K562 (cell line): ENCODE data around the gene PPP2R1B. TPM values are rescaled to one million over a fixed set of nuclear protein-coding genes. Genes with fewer than 3 reads are reported as not detected.

Source experiments
- ATAC-seq: fragments of 200-7000 bp; cut with Tn5 transposase; 3 replicates; pipeline ENCODE4 v1.9.1; 2020; ENCODE audit warnings: moderate library complexity
- BruUV-seq: library from RNA; stranded (reverse); fragments of 400-500 nt; replicated peaks from 2 replicates; lab custom pipeline; 2021; lab: Mats Ljungman, UMichigan
- CTCF ChIA-PET: fragments of 300-600 bp; formaldehyde crosslinking; extraction: SDS; loops from one replicate; lab custom pipeline; 2021; ENCODE audit warnings: low intra/inter-chr PET ratio; lab: Yijun Ruan, JAX
- POLR2A ChIA-PET: fragments of 300-600, 350-650 bp; sonication (Branson Sonifier 250); formaldehyde crosslinking; extraction: SDS; loops from one replicate; lab custom pipeline; 2021; ENCODE audit warnings: antibody characterized with exemption, inconsistent platforms; lab: Yijun Ruan, JAX
- DNase-seq, 4 experiments: peaks; one replicate each; pipeline versions ENCODE4 v3.0.0 to v3.0.0-alpha.2; 2011 to 2018; ENCODE audit warnings: low spot score in 3 of 4, mixed read lengths in 3 of 4; ENCODE audit errors: extremely low read depth in 1 of 4
- FAIRE-seq: peaks from 2 replicates; lab custom pipeline; 2011; peaks lifted over from hg19 to GRCh38; lab: Jason Lieb, UNC
- H2AFZ ChIP-seq: 2 replicates; pipeline ENCODE4 v1.6.0; 2011; ENCODE audit warnings: low read depth, low read length, control low read depth, inconsistent platforms
- H3K27ac ChIP-seq: fragments of 200-600 bp; 3 replicates; pipeline ENCODE4 v1.8.0; 2011; ENCODE audit warnings: low read depth, mild to moderate bottlenecking, control low read depth, inconsistent platforms, low read length, moderate library complexity, mixed read lengths; ENCODE audit errors: extremely low read depth
- H3K27me3 ChIP-seq, 2 experiments: fragments of 300-600 bp in 1 of 2; 2 replicates in 1 of 2; 3 replicates in 1 of 2; pipeline versions ENCODE4 v1.6.0 to v1.8.0; 2011; ENCODE audit warnings: inconsistent platforms in 2 of 2, low read length in 2 of 2, mild to moderate bottlenecking in 1 of 2, mixed read lengths in 1 of 2, moderate library complexity in 1 of 2; ENCODE audit not compliant: control insufficient read depth in 2 of 2, insufficient read depth in 2 of 2
- H3K36me3 ChIP-seq: fragments of 300-600 bp; 3 replicates; pipeline ENCODE4 v1.8.0; 2011; ENCODE audit warnings: mild to moderate bottlenecking, low read length, inconsistent platforms; ENCODE audit not compliant: control insufficient read depth, insufficient read depth
- H3K4me1 ChIP-seq, 2 experiments: fragments of 200-600 bp in 1 of 2; replicated peaks in 1 of 2; 2 replicates in 1 of 2; 3 replicates in 1 of 2; pipeline versions ENCODE4 v1.5.1 to v1.8.0; 2011; ENCODE audit warnings: inconsistent platforms in 2 of 2, low read length in 2 of 2, mild to moderate bottlenecking in 1 of 2, mixed read lengths in 1 of 2, moderate library complexity in 1 of 2; ENCODE audit not compliant: control insufficient read depth in 2 of 2, insufficient read depth in 2 of 2
- H3K4me2 ChIP-seq: 2 replicates; pipeline ENCODE4 v1.6.1; 2011; ENCODE audit warnings: low read length, control low read depth, inconsistent platforms, mixed read lengths; ENCODE audit not compliant: insufficient read depth
- H3K4me3 ChIP-seq: fragments of 200-600 bp; sonication (generic), shearing (Covaris generic); 2 replicates; pipeline ENCODE4 v1.5.1; 2016; ENCODE audit warnings: control low read depth, inconsistent platforms
- H3K79me2 ChIP-seq: fragments of 200-600 bp; 3 replicates; pipeline ENCODE4 v1.8.0; 2011; ENCODE audit warnings: low read length, inconsistent platforms; ENCODE audit not compliant: control insufficient read depth, insufficient read depth
- H3K9ac ChIP-seq, 2 experiments: 2 replicates each; pipeline versions ENCODE4 v1.6.0 to v1.6.1; 2011; ENCODE audit warnings: low read depth in 2 of 2, low read length in 2 of 2, control low read depth in 1 of 2, inconsistent platforms in 1 of 2, mild to moderate bottlenecking in 1 of 2, mixed read lengths in 1 of 2; ENCODE audit not compliant: insufficient read depth in 1 of 2
- H3K9me1 ChIP-seq: one replicate; pipeline ENCODE4 v1.6.0; 2011; ENCODE audit warnings: inconsistent platforms, mild to moderate bottlenecking, low read length, moderate library complexity; ENCODE audit not compliant: control insufficient read depth, insufficient read depth
- H3K9me3 ChIP-seq: replicated peaks from 2 replicates; pipeline ENCODE4 v1.5.1; 2011; ENCODE audit warnings: low read depth, low read length, inconsistent platforms; ENCODE audit not compliant: control insufficient read depth, insufficient read depth
- H4K20me1 ChIP-seq: replicated peaks from 2 replicates; pipeline ENCODE4 v1.6.1; 2011; ENCODE audit warnings: low read length, inconsistent platforms, mixed read lengths; ENCODE audit not compliant: control insufficient read depth, insufficient read depth
- BCL6 ChIP-seq: fragments of 250-450 bp; sonication (Bioruptor Pico); IDR thresholded peaks from 2 replicates; pipeline ENCODE4 v1.4.0; 2020
- CCNT2 ChIP-seq: IDR thresholded peaks from 2 replicates; pipeline ENCODE4 v1.6.1; 2011; ENCODE audit warnings: borderline replicate concordance, low read depth, mild to moderate bottlenecking, moderate library complexity, mixed read lengths, low read length; ENCODE audit not compliant: insufficient read length; ENCODE audit errors: extremely low read depth
- CREBBP ChIP-seq: IDR thresholded peaks from one replicate; pipeline ENCODE4 v1.6.1; 2012; ENCODE audit warnings: low read depth, mild to moderate bottlenecking, control low read depth, inconsistent platforms, low read length
- CREM ChIP-seq: IDR thresholded peaks from 2 replicates; pipeline ENCODE4 v1.6.1; 2014; ENCODE audit warnings: antibody characterized with exemption, low read depth
- HINFP ChIP-seq: fragments of 450-650 bp; conservative IDR thresholded peaks from 2 replicates; pipeline ENCODE4 v1.6.1; 2016; ENCODE audit warnings: missing genetic modification characterization, low read depth, mild to moderate bottlenecking, control low read depth, missing compliant biosample characterization
- MTA3 ChIP-seq: fragments of 450-650 bp; formaldehyde crosslinking; IDR thresholded peaks from 2 replicates; pipeline ENCODE4 v1.6.1; 2017; ENCODE audit warnings: mild to moderate bottlenecking, borderline replicate concordance
- NCOA4 ChIP-seq: fragments of 450-650 bp; IDR thresholded peaks from 2 replicates; pipeline ENCODE4 v1.6.1; 2018; ENCODE audit warnings: mild to moderate bottlenecking; ENCODE audit not compliant: partially characterized antibody
- PHB ChIP-seq: fragments of 250-450 bp; sonication (Bioruptor Pico); IDR thresholded peaks from 2 replicates; pipeline ENCODE4 v1.5.0; 2021
- PTTG1 ChIP-seq: fragments of 450-650 bp; IDR thresholded peaks from 2 replicates; pipeline ENCODE4 v1.6.1; 2016; ENCODE audit warnings: low read depth, mild to moderate bottlenecking, missing genetic modification characterization, missing compliant biosample characterization
- RHOXF2B ChIP-seq: fragments of 250-450 bp; sonication (Bioruptor Pico); conservative IDR thresholded peaks from 2 replicates; pipeline ENCODE4 v1.5.1; 2021
- TSC22D4 ChIP-seq: fragments of 450-650 bp; IDR thresholded peaks from 2 replicates; pipeline ENCODE4 v1.6.1; 2016; ENCODE audit warnings: missing genetic modification characterization, missing biosample characterization, control low read depth
- ZNF644 ChIP-seq: fragments of 200-800 bp; sonication (Bioruptor generic); IDR thresholded peaks from 2 replicates; pipeline ENCODE4 v1.6.1; 2016; ENCODE audit warnings: low read depth, missing genetic modification characterization, missing compliant biosample characterization
- in situ Hi-C: fragments of 300-500 bp; cut with MboI; formaldehyde crosslinking; loops from 4 replicates; pipeline ENCODE4 v1.15.0; 2018; ENCODE audit warnings: inconsistent platforms, mixed read lengths
- intact Hi-C: fragments of 100-400 bp; cut with micrococcal nuclease; formaldehyde crosslinking; loops from 2 replicates; pipeline ENCODE4 v1.14.2; 2022
- polyA plus RNA-seq, 8 experiments: library from polyadenylated mRNA; depleted of rRNA in 4 of 8; stranded (reverse) in 5 of 8; unstranded in 3 of 8; fragments of >200 nt; fragmentation: Nextera tagmentation in 2 of 8; fragmentation: Illumina TruSeq in 1 of 8; extraction: Ambion mirVana in 2 of 8; extraction: Trizol in 1 of 8; gene quantifications; 2 replicates each; pipeline versions ENCODE4 v1.2.1 to v1.2.3, GENCODE V29; 2011 to 2014; ENCODE audit warnings: inconsistent platforms in 1 of 8, missing spikeins in 1 of 8
- total RNA-seq, 7 experiments: library from RNA; depleted of rRNA in 6 of 7; stranded (reverse); fragments of >200 nt in 6 of 7; fragmentation: Illumina TruSeq in 2 of 7; extraction: Trizol in 2 of 7; gene quantifications; 2 replicates each; pipeline versions ENCODE4 v1.2.1 to v1.2.3, GENCODE V29; 2011 to 2021; ENCODE audit warnings: low replicate concordance in 1 of 7
- TF ChIP-seq, protein P1 (sequence below): fragments of 450-650 bp; IDR thresholded peaks from 2 replicates; pipeline ENCODE4 v1.6.1; 2016; ENCODE audit warnings: low read depth

Gene PPP2R1B
- total and polyA plus RNA-seq, 9 of the 15 experiments (the other 6 are each of a cell fraction or from before 2014, with no cell fraction given): 24.6 to 68.5 (median 39.8) TPM

DNA sequence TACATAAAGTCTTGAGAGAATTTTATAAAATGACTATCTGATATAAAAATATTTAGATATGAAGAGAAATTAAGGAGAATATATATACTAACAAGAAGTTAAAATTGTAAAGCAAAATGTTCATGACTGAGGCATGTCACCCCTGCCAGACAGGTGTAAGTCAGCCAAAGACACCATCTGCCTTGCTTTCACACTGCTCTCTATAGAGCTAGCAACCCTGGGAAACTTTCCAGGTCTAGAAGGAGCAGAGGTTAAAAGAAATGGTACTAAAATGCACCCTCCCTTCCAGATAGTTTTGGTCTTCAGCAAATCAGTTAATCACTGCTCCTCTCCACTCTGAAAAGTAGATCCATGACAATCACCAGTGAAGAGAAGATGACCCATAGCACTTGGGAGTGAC is 16.5 kb downstream of the PPP2R1B start:
- TF ChIP-seq CREM (no peak), PTTG1 (no peak), HINFP (tag) (no peak), BCL6 (CRISPR knock-in tag) (no peak), NCOA4 (no peak), RHOXF2B (CRISPR knock-in tag) (no peak), MTA3 (no peak), PHB (CRISPR knock-in tag) (no peak), ZNF644 (tag) (no peak), TSC22D4 (tag) (no peak), CCNT2 (no peak), CREBBP (no peak)
- TF ChIP-seq, protein P1, sequence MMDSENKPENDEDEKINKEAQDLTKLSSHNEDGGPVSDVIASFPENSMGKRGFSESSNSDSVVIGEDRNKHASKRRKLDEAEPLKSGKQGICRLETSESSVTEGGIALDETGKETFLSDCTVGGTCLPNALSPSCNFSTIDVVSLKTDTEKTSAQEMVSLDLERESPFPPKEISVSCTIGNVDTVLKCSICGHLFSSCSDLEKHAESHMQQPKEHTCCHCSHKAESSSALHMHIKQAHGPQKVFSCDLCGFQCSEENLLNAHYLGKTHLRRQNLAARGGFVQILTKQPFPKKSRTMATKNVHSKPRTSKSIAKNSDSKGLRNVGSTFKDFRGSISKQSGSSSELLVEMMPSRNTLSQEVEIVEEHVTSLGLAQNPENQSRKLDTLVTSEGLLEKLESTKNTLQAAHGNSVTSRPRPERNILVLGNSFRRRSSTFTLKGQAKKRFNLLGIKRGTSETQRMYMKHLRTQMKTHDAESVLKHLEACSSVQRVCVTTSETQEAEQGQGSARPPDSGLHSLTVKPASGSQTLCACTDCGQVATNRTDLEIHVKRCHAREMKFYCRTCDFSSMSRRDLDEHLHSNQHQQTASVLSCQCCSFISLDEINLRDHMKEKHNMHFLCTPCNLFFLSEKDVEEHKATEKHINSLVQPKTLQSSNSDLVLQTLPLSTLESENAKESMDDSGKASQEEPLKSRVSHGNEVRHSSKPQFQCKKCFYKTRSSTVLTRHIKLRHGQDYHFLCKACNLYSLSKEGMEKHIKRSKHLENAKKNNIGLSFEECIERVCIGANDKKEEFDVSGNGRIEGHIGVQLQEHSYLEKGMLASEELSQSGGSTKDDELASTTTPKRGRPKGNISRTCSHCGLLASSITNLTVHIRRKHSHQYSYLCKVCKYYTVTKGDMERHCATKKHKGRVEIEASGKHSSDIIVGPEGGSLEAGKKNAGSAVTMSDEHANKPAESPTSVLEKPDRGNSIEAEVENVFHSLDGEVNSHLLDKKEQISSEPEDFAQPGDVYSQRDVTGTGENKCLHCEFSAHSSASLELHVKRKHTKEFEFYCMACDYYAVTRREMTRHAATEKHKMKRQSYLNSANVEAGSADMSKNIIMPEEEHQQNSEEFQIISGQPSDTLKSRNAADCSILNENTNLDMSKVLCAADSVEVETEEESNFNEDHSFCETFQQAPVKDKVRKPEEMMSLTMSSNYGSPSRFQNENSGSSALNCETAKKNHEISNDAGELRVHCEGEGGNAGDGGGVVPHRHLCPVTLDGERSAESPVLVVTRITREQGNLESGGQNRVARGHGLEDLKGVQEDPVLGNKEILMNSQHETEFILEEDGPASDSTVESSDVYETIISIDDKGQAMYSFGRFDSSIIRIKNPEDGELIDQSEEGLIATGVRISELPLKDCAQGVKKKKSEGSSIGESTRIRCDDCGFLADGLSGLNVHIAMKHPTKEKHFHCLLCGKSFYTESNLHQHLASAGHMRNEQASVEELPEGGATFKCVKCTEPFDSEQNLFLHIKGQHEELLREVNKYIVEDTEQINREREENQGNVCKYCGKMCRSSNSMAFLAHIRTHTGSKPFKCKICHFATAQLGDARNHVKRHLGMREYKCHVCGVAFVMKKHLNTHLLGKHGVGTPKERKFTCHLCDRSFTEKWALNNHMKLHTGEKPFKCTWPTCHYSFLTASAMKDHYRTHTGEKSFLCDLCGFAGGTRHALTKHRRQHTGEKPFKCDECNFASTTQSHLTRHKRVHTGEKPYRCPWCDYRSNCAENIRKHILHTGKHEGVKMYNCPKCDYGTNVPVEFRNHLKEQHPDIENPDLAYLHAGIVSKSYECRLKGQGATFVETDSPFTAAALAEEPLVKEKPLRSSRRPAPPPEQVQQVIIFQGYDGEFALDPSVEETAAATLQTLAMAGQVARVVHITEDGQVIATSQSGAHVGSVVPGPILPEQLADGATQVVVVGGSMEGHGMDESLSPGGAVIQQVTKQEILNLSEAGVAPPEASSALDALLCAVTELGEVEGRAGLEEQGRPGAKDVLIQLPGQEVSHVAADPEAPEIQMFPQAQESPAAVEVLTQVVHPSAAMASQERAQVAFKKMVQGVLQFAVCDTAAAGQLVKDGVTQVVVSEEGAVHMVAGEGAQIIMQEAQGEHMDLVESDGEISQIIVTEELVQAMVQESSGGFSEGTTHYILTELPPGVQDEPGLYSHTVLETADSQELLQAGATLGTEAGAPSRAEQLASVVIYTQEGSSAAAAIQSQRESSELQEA: no peak
- ChIA-PET POLR2A (no interaction called here), CTCF (no interaction called here)
- no peak for ATAC-seq
- Histone ChIP-seq H3K4me2 (no peak overlapping the region), H3K9me3 (no peaks in the 10 kb centered on the region), H3K4me1 (no peaks in the 10 kb centered on the region), H3K9me1 (no peaks in the 10 kb centered on the region), H3K36me3 (peaks cover 91% of the 10 kb centered on the region), H2AFZ (no peak overlapping the region), H3K9ac (no peak overlapping the region), H3K27me3 (no peaks in the 10 kb centered on the region), H3K4me3 (no peak overlapping the region), H3K27ac (no peak overlapping the region), H3K79me2 (no peaks in the 10 kb centered on the region), H4K20me1 (no peaks in the 10 kb centered on the region)
- no TSS peak for BruUV-seq
- FAIRE-seq: no peak
- DNase-seq: no peak
- in situ Hi-C loops: no loop called here
- intact Hi-C loops: no loop called here
